GM21723 (cell line): ENCODE measurements around the gene DTNA.
"Not testable (repeated sequence)": the region's sequence is repeated elsewhere in the genome, so short reads cannot be mapped to it uniquely, and the experiment has no call there.

Source experiments
- ATAC-seq: cut with Tn5 transposase; IDR thresholded peaks from one replicate; pipeline ENCODE4 v1.9.1; 2021; ENCODE audit warnings: mild to moderate bottlenecking, moderate library complexity; ENCODE audit not compliant: unreplicated experiment

Gene DTNA

GRCh38 chr18:34887881-34888580 is 177.9 kb downstream of the DTNA start:
- no peak for ATAC-seq

- ATAC-seq = no peak
These were observed 180.5 kb downstream of the DTNA start for GRCh38 chr18:34890486-34891085.

GRCh38 chr18:34892379-34892778 is 182.3 kb downstream of the DTNA start:
- ATAC-seq = no peak

GRCh38 chr18:34893239-34893638 is 183.1 kb downstream of the DTNA start:
- ATAC-seq = no peak

- ATAC-seq = no peak
These were observed 191.2 kb downstream of the DTNA start for GRCh38 chr18:34901299-34901698.

- no peak for ATAC-seq
These were observed 194.9 kb downstream of the DTNA start for GRCh38 chr18:34904994-34905393.

- ATAC-seq = not testable (repeated sequence)
These were observed 196.9 kb downstream of the DTNA start for GRCh38 chr18:34906985-34907384.

GRCh38 chr18:34909637-34910364 is 199.7 kb downstream of the DTNA start:
- ATAC-seq = no peak

GRCh38 chr18:34911081-34911480 is 201.0 kb downstream of the DTNA start:
- ATAC-seq = no peak

GRCh38 chr18:34911661-34912384 is 201.7 kb downstream of the DTNA start:
- ATAC-seq = no peak

- ATAC-seq = no peak
These were observed 204.0 kb downstream of the DTNA start for GRCh38 chr18:34913837-34914661.

GRCh38 chr18:34915046-34915445 is 204.9 kb downstream of the DTNA start:
- no peak for ATAC-seq

GRCh38 chr18:34916539-34916938 is 206.4 kb downstream of the DTNA start:
- ATAC-seq = not testable (repeated sequence)

- ATAC-seq = no peak
These were observed 208.8 kb downstream of the DTNA start for GRCh38 chr18:34918856-34919255.

GRCh38 chr18:34921226-34921625 is 211.1 kb downstream of the DTNA start:
- ATAC-seq = no peak

GRCh38 chr18:34921811-34922385 is 211.8 kb downstream of the DTNA start:
- ATAC-seq = no peak

GRCh38 chr18:34922594-34922993 is 212.5 kb downstream of the DTNA start:
- not testable (repeated sequence) for ATAC-seq

GRCh38 chr18:34923911-34924310 is 213.8 kb downstream of the DTNA start:
- no peak for ATAC-seq

GRCh38 chr18:34926683-34927082 is 216.6 kb downstream of the DTNA start:
- ATAC-seq = no peak

GRCh38 chr18:34928088-34928753 is 218.1 kb downstream of the DTNA start:
- ATAC-seq = no peak
